Measurements from ENCODE around the gene KLF3. TPM values are rescaled to one million over a fixed set of nuclear protein-coding genes. Genes with fewer than 3 reads are reported as not detected.

The KLF3 gene
- total RNA-seq, 1 experiment from 2014 or later, result 16.8 TPM

GRCh38 chr4:38711066-38711465 is 47.1 kb downstream of the KLF3 start:
- peaks cover 6% of the 10 kb centered on the region; the same call in 1 of the 2 replicates for H3K36me3 Mint-ChIP-seq
- POLR2A ChIA-PET, result no interaction called here

DNA sequence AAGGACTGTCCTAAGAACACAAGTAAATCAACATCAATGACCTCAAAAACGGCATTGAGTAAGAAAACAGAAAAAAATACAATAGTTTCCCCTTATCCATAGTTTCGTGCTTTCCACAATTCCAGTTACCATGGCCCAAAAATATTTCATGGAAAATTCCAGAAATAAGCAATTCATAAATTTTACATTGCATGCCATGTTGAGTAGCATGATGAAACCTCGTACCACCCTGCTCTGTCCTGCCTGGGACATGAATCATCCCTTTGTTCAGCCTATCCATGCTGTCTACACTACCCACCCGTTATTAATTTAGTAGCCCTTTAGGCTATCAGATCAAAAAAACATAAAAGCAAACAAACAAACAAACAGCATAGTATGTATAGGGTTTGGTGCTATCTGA is 51.1 kb downstream of the KLF3 start:
- Mint-ChIP-seq H3K4me1 (no peaks in the 10 kb centered on the region), H3K4me3 (no peak overlapping the region), H3K36me3 (peaks cover 6% of the 10 kb centered on the region; the same call in 1 of the 2 replicates), H3K9me3 (peaks cover 23% of the 10 kb centered on the region), H3K27me3 (ENCODE audit: low read depth) (no peaks in the 10 kb centered on the region; the same call in 1 of the 2 replicates), H3K27ac (no peak overlapping the region)
- ATAC-seq (no peak), DNase-seq (ENCODE audit: low spot score) (no peak)
- TF ChIP-seq NFE2L1 (CRISPR knock-in tag; IDR thresholded peaks at IDR 0.05) (no peak), ELF4 (CRISPR knock-in tag; IDR thresholded peaks at IDR 0.05; ENCODE audit: low read depth) (no peak), MXD4 (CRISPR knock-in tag; IDR thresholded peaks at IDR 0.05; ENCODE audit: borderline replicate concordance) (no peak), JAZF1 (CRISPR knock-in tag; IDR thresholded peaks at IDR 0.05) (no peak), SOX15 (CRISPR knock-in tag; IDR thresholded peaks at IDR 0.05) (no peak), OVOL2 (CRISPR knock-in tag; IDR thresholded peaks at IDR 0.05; ENCODE audit: borderline replicate concordance) (no peak), ZNF671 (CRISPR knock-in tag; IDR thresholded peaks at IDR 0.05) (no peak), HMGA2 (CRISPR knock-in tag; IDR thresholded peaks at IDR 0.05) (no peak), FOXP1 (CRISPR knock-in tag; IDR thresholded peaks at IDR 0.05; ENCODE audit: borderline replicate concordance) (no peak), NFYB (CRISPR knock-in tag; conservative IDR thresholded peaks at IDR 0.05; ENCODE audit: low read depth) (no peak), KAT7 (CRISPR knock-in tag; IDR thresholded peaks at IDR 0.05; ENCODE audit: borderline replicate concordance) (no peak), ATF1 (CRISPR knock-in tag; IDR thresholded peaks at IDR 0.05) (no peak), MLX (CRISPR knock-in tag; IDR thresholded peaks at IDR 0.05) (no peak)
- TF ChIP-seq, protein P1, sequence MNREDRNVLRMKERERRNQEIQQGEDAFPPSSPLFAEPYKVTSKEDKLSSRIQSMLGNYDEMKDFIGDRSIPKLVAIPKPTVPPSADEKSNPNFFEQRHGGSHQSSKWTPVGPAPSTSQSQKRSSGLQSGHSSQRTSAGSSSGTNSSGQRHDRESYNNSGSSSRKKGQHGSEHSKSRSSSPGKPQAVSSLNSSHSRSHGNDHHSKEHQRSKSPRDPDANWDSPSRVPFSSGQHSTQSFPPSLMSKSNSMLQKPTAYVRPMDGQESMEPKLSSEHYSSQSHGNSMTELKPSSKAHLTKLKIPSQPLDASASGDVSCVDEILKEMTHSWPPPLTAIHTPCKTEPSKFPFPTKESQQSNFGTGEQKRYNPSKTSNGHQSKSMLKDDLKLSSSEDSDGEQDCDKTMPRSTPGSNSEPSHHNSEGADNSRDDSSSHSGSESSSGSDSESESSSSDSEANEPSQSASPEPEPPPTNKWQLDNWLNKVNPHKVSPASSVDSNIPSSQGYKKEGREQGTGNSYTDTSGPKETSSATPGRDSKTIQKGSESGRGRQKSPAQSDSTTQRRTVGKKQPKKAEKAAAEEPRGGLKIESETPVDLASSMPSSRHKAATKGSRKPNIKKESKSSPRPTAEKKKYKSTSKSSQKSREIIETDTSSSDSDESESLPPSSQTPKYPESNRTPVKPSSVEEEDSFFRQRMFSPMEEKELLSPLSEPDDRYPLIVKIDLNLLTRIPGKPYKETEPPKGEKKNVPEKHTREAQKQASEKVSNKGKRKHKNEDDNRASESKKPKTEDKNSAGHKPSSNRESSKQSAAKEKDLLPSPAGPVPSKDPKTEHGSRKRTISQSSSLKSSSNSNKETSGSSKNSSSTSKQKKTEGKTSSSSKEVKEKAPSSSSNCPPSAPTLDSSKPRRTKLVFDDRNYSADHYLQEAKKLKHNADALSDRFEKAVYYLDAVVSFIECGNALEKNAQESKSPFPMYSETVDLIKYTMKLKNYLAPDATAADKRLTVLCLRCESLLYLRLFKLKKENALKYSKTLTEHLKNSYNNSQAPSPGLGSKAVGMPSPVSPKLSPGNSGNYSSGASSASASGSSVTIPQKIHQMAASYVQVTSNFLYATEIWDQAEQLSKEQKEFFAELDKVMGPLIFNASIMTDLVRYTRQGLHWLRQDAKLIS (CRISPR knock-in tag; IDR thresholded peaks at IDR 0.05; ENCODE audit: borderline replicate concordance), result no peak
- TF ChIP-seq, protein P2, sequence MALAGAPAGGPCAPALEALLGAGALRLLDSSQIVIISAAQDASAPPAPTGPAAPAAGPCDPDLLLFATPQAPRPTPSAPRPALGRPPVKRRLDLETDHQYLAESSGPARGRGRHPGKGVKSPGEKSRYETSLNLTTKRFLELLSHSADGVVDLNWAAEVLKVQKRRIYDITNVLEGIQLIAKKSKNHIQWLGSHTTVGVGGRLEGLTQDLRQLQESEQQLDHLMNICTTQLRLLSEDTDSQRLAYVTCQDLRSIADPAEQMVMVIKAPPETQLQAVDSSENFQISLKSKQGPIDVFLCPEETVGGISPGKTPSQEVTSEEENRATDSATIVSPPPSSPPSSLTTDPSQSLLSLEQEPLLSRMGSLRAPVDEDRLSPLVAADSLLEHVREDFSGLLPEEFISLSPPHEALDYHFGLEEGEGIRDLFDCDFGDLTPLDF (CRISPR knock-in tag; IDR thresholded peaks at IDR 0.05), result no peak
- TF ChIP-seq, protein P3, sequence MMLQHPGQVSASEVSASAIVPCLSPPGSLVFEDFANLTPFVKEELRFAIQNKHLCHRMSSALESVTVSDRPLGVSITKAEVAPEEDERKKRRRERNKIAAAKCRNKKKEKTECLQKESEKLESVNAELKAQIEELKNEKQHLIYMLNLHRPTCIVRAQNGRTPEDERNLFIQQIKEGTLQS (CRISPR knock-in tag; conservative IDR thresholded peaks at IDR 0.05), result no peak
- TF ChIP-seq, protein P4, sequence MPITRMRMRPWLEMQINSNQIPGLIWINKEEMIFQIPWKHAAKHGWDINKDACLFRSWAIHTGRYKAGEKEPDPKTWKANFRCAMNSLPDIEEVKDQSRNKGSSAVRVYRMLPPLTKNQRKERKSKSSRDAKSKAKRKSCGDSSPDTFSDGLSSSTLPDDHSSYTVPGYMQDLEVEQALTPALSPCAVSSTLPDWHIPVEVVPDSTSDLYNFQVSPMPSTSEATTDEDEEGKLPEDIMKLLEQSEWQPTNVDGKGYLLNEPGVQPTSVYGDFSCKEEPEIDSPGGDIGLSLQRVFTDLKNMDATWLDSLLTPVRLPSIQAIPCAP (CRISPR knock-in tag; IDR thresholded peaks at IDR 0.05), result no peak
- TF ChIP-seq, protein P5, sequence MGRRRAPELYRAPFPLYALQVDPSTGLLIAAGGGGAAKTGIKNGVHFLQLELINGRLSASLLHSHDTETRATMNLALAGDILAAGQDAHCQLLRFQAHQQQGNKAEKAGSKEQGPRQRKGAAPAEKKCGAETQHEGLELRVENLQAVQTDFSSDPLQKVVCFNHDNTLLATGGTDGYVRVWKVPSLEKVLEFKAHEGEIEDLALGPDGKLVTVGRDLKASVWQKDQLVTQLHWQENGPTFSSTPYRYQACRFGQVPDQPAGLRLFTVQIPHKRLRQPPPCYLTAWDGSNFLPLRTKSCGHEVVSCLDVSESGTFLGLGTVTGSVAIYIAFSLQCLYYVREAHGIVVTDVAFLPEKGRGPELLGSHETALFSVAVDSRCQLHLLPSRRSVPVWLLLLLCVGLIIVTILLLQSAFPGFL (CRISPR knock-in tag; IDR thresholded peaks at IDR 0.05; ENCODE audit: borderline replicate concordance), result no peak
- ChIA-PET POLR2A (no interaction called here), CTCF (interaction anchor here (1.1 kb wide), 1 partner anchor 535 kb away, joined by 3 read pairs; no protein-coding TSS in a partner anchor)

More at GRCh38 chr4:38711066-38711465, 47.1 kb downstream of the KLF3 start:
- no peak for ATAC-seq
- no peak overlapping the region for H3K27ac Mint-ChIP-seq
- no peaks in the 10 kb centered on the region for H3K27me3 Mint-ChIP-seq (ENCODE audit: low read depth)
- no peak for TF ChIP-seq ZNF416 (CRISPR knock-in tag; IDR thresholded peaks at IDR 0.05)
- TF ChIP-seq MYBL2 (CRISPR knock-in tag; IDR thresholded peaks at IDR 0.05), result no peak
- no peak for TF ChIP-seq RELA (CRISPR knock-in tag; IDR thresholded peaks at IDR 0.05; ENCODE audit: borderline replicate concordance)
- no peak for TF ChIP-seq GABPB1 (CRISPR knock-in tag; IDR thresholded peaks at IDR 0.05)
- no peak for TF ChIP-seq CBFB (CRISPR knock-in tag; IDR thresholded peaks at IDR 0.05; ENCODE audit: low read depth)
- TF ChIP-seq ZNF219 (CRISPR knock-in tag; IDR thresholded peaks at IDR 0.05; ENCODE audit: borderline replicate concordance), result no peak
- no peak for TF ChIP-seq FOXP1 (CRISPR knock-in tag; IDR thresholded peaks at IDR 0.05; ENCODE audit: borderline replicate concordance)
- no peak for TF ChIP-seq ETV6 (CRISPR knock-in tag; IDR thresholded peaks at IDR 0.05)
- CTCF ChIA-PET, result no interaction called here
- no peak overlapping the region for H3K4me3 Mint-ChIP-seq
- H3K4me1 Mint-ChIP-seq, result no peaks in the 10 kb centered on the region
- DNase-seq (ENCODE audit: low spot score), result no peak
- H3K9me3 Mint-ChIP-seq, result peaks cover 14% of the 10 kb centered on the region

All from WTC11 (cell line).